Astrocyte (in vitro differentiated cells and primary cell): Measurements from ENCODE around the gene GHDC. TPM values are rescaled to one million over a fixed set of nuclear protein-coding genes. Genes with fewer than 3 reads are reported as not detected.
A peak's percentile ranks its signal among the peaks of the same experiment; 100 is the strongest.

Experiments
- DNase-seq: peaks from one replicate; pipeline ENCODE4 v3.0.0-alpha.2; 2010; ENCODE audit warnings: low read depth
- FAIRE-seq: peaks from 2 replicates; lab custom pipeline; 2011; peaks lifted over from hg19 to GRCh38; lab: Jason Lieb, UNC
- H2AFZ ChIP-seq: 2 replicates; pipeline ENCODE4 v1.6.0; 2012; ENCODE audit warnings: low read depth, low read length, inconsistent platforms
- H3K27ac ChIP-seq: 2 replicates; pipeline ENCODE4 v1.5.1; 2011; ENCODE audit warnings: low read depth, low read length, inconsistent platforms
- H3K27me3 ChIP-seq: 2 replicates; pipeline ENCODE4 v1.6.0; 2011; ENCODE audit warnings: low read length, inconsistent platforms; ENCODE audit not compliant: insufficient read depth
- H3K36me3 ChIP-seq: 2 replicates; pipeline ENCODE4 v1.5.1; 2011; ENCODE audit warnings: low read length, inconsistent platforms; ENCODE audit not compliant: insufficient read depth
- H3K4me1 ChIP-seq: 2 replicates; pipeline ENCODE4 v1.5.1; 2011; ENCODE audit warnings: low read length, inconsistent platforms; ENCODE audit not compliant: insufficient read depth
- H3K4me2 ChIP-seq: 2 replicates; pipeline ENCODE4 v1.6.0; 2012; ENCODE audit warnings: low read length, inconsistent platforms
- H3K4me3 ChIP-seq: 2 replicates; pipeline ENCODE4 v1.5.1; 2011; ENCODE audit warnings: low read depth, mild to moderate bottlenecking, low read length, inconsistent platforms; ENCODE audit not compliant: insufficient read depth
- H3K79me2 ChIP-seq: 2 replicates; pipeline ENCODE4 v1.6.0; 2012; ENCODE audit warnings: mild to moderate bottlenecking, low read length, inconsistent platforms; ENCODE audit not compliant: insufficient read depth
- H3K9ac ChIP-seq: 2 replicates; pipeline ENCODE4 v1.6.0; 2012; ENCODE audit warnings: mild to moderate bottlenecking, low read length, inconsistent platforms
- H3K9me3 ChIP-seq: 2 replicates; pipeline ENCODE4 v1.5.1; 2012; ENCODE audit warnings: low read depth, mild to moderate bottlenecking, low read length, inconsistent platforms; ENCODE audit not compliant: insufficient read depth
- H4K20me1 ChIP-seq: 2 replicates; pipeline ENCODE4 v1.6.0; 2012; ENCODE audit warnings: low read length, inconsistent platforms; ENCODE audit not compliant: insufficient read depth
- H3K27ac Mint-ChIP-seq: one replicate; pipeline ENCODE4 v1.8.0; 2021; ENCODE audit warnings: mild to moderate bottlenecking, mixed read lengths; ENCODE audit not compliant: unreplicated experiment
- H3K27me3 Mint-ChIP-seq: one replicate; pipeline ENCODE4 v1.8.0; 2021; ENCODE audit warnings: low read depth, mixed read lengths; ENCODE audit not compliant: unreplicated experiment
- H3K36me3 Mint-ChIP-seq: one replicate; pipeline ENCODE4 v1.8.0; 2021; ENCODE audit warnings: low read depth, mixed read lengths; ENCODE audit not compliant: unreplicated experiment
- H3K4me1 Mint-ChIP-seq: one replicate; pipeline ENCODE4 v1.8.0; 2021; ENCODE audit warnings: low read depth, mixed read lengths; ENCODE audit not compliant: unreplicated experiment
- H3K4me3 Mint-ChIP-seq: one replicate; pipeline ENCODE4 v1.8.0; 2021; ENCODE audit warnings: mild to moderate bottlenecking, moderate library complexity, mixed read lengths; ENCODE audit not compliant: unreplicated experiment
- H3K9me3 Mint-ChIP-seq: one replicate; pipeline ENCODE4 v1.8.0; 2021; ENCODE audit warnings: mild to moderate bottlenecking, mixed read lengths; ENCODE audit not compliant: unreplicated experiment
- CTCF ChIP-seq: IDR thresholded peaks from 2 replicates; pipeline ENCODE4 v1.5.1; 2011; ENCODE audit warnings: low read depth, mild to moderate bottlenecking, inconsistent platforms, low read length, moderate library complexity; ENCODE audit not compliant: insufficient read depth
- EZH2 ChIP-seq: IDR thresholded peaks from 2 replicates; pipeline ENCODE4 v1.6.1; 2012; ENCODE audit warnings: mild to moderate bottlenecking, low read length, inconsistent platforms; ENCODE audit not compliant: insufficient read depth
- total RNA-seq: library from RNA; stranded (reverse); gene quantifications from 2 replicates; pipeline ENCODE4 v1.2.1, GENCODE V29; 2021

Gene GHDC
- total RNA-seq, 1 donor from 2014 or later: 0.64 TPM

GRCh38 chr17:42200706-42201457 is 6.6 kb upstream of the GHDC start:
- Histone ChIP-seq H2AFZ (no peak overlapping the region), H3K9ac (no peak overlapping the region), H3K27me3 (no peaks in the 10 kb centered on the region), H4K20me1 (peaks cover 15% of the 10 kb centered on the region), H3K4me2 (no peak overlapping the region), H3K36me3 (peaks cover 14% of the 10 kb centered on the region), H3K79me2 (no peaks in the 10 kb centered on the region), H3K4me1 (no peaks in the 10 kb centered on the region), H3K27ac (no peak overlapping the region), H3K9me3 (no peaks in the 10 kb centered on the region), H3K4me3 (no peak overlapping the region)
- FAIRE-seq (no peak), DNase-seq (peak; percentile 36)
- no peaks in the 10 kb centered on the region for H3K9me3 Mint-ChIP-seq
- no peak overlapping the region for H3K4me3 Mint-ChIP-seq
- H3K27ac Mint-ChIP-seq: no peak overlapping the region
- H3K4me1 Mint-ChIP-seq: no peaks in the 10 kb centered on the region
- no peaks in the 10 kb centered on the region for H3K27me3 Mint-ChIP-seq
- no peak for TF ChIP-seq CTCF
- no peak for TF ChIP-seq EZH2
- peaks cover 17% of the 10 kb centered on the region for H3K36me3 Mint-ChIP-seq

GRCh38 chr17:42199416-42200011 is 5.2 kb upstream of the GHDC start:
- H3K9ac ChIP-seq: no peak overlapping the region
- no peaks in the 10 kb centered on the region for H3K4me1 ChIP-seq
- Mint-ChIP-seq H3K4me1 (no peaks in the 10 kb centered on the region), H3K9me3 (no peaks in the 10 kb centered on the region), H3K36me3 (peaks cover 17% of the 10 kb centered on the region), H3K27ac (no peak overlapping the region), H3K4me3 (no peak overlapping the region), H3K27me3 (no peaks in the 10 kb centered on the region)
- no peak for TF ChIP-seq EZH2
- no peaks in the 10 kb centered on the region for H3K9me3 ChIP-seq
- FAIRE-seq (no peak), DNase-seq (no peak)
- H4K20me1 ChIP-seq: peaks cover 15% of the 10 kb centered on the region
- no peaks in the 10 kb centered on the region for H3K79me2 ChIP-seq
- H3K27me3 ChIP-seq: no peaks in the 10 kb centered on the region
- no peak overlapping the region for H3K4me3 ChIP-seq
- H2AFZ ChIP-seq: no peak overlapping the region
- peaks cover 8% of the 10 kb centered on the region for H3K36me3 ChIP-seq
- H3K4me2 ChIP-seq: no peak overlapping the region
- H3K27ac ChIP-seq: no peak overlapping the region

GRCh38 chr17:42198897-42199296 is 4.6 kb upstream of the GHDC start:
- Histone ChIP-seq H3K9ac (no peak overlapping the region), H3K36me3 (peaks cover 2% of the 10 kb centered on the region), H3K27ac (no peak overlapping the region), H2AFZ (no peak overlapping the region), H3K79me2 (no peaks in the 10 kb centered on the region), H3K4me1 (no peaks in the 10 kb centered on the region), H3K4me2 (no peak overlapping the region), H3K9me3 (no peaks in the 10 kb centered on the region), H4K20me1 (peaks cover 12% of the 10 kb centered on the region), H3K27me3 (no peaks in the 10 kb centered on the region), H3K4me3 (no peak overlapping the region)
- Mint-ChIP-seq H3K27me3 (no peaks in the 10 kb centered on the region), H3K4me3 (no peak overlapping the region), H3K36me3 (peaks cover 14% of the 10 kb centered on the region), H3K27ac (no peak overlapping the region), H3K9me3 (no peaks in the 10 kb centered on the region), H3K4me1 (no peaks in the 10 kb centered on the region)
- no peak for TF ChIP-seq CTCF
- TF ChIP-seq EZH2: no peak
- FAIRE-seq (no peak), DNase-seq (no peak)
